HCT116 (cell line): ENCODE results near the gene PTPRA. TPM values are rescaled to one million over a fixed set of nuclear protein-coding genes. Genes with fewer than 3 reads are reported as not detected.

Experiments
- ATAC-seq: fragments of 200-7000 bp; cut with Tn5 transposase; 2 replicates; pipeline ENCODE4 v1.9.1; 2020; ENCODE audit warnings: mild to moderate bottlenecking, moderate library complexity
- BruUV-seq: library from RNA; stranded (reverse); fragments of 400-500 nt; replicated peaks from 2 replicates; lab custom pipeline; 2021; lab: Mats Ljungman, UMichigan
- CTCF ChIA-PET: fragments of 300-600 bp; sonication (Branson Sonifier 250); formaldehyde crosslinking; loops from one replicate; lab custom pipeline; 2021; ENCODE audit warnings: antibody characterized with exemption; lab: Charles Lee
- POLR2A ChIA-PET: fragments of 300-600, 350-600 bp; sonication (Branson Sonifier 250); formaldehyde crosslinking; loops from one replicate; lab custom pipeline; 2021; ENCODE audit warnings: antibody characterized with exemption; lab: Charles Lee
- RAD21 ChIA-PET, 2 experiments: fragments of 300-600 bp; sonication (Branson Sonifier 250); formaldehyde crosslinking; loops; one replicate each; lab custom pipeline; 2023; ENCODE audit warnings: low total read pairs in 2 of 2; ENCODE audit not compliant: uncharacterized antibody in 2 of 2, unreplicated experiment in 2 of 2, low non-redundant PET in 1 of 2; lab: Charles Lee
- DNase-seq: peaks from one replicate; pipeline ENCODE4 v3.0.0-alpha.2; 2010; ENCODE audit warnings: low read depth, low spot score
- H2AFZ ChIP-seq: fragments of 200-600 bp; shearing (Covaris generic), sonication (generic); 2 replicates; pipeline ENCODE4 v1.6.1; 2017; ENCODE audit warnings: low read depth, mixed run types, mixed read lengths, antibody characterized with exemption, low read length; ENCODE audit not compliant: poor library complexity, severe bottlenecking
- H3K27ac ChIP-seq: 2 replicates; pipeline ENCODE4 v1.5.1; 2012; ENCODE audit warnings: low read depth, low read length
- H3K27me3 ChIP-seq: fragments of 200-600 bp; sonication (generic); 2 replicates; pipeline ENCODE4 v1.6.1; 2016; ENCODE audit warnings: mixed run types, low read length, mixed read lengths; ENCODE audit not compliant: insufficient read depth
- H3K36me3 ChIP-seq, 2 experiments: fragments of 200-500 bp in 1 of 2; fragments of 200-600 bp in 1 of 2; sonication (Bioruptor generic) in 1 of 2; sonication (generic) in 1 of 2; 2 replicates each; pipeline versions ENCODE4 v1.5.1 to v1.6.1; 2014 to 2016; ENCODE audit warnings: low read length in 2 of 2, inconsistent platforms in 1 of 2, mixed read lengths in 1 of 2, mixed run types in 1 of 2; ENCODE audit not compliant: insufficient read depth in 2 of 2, control insufficient read depth in 1 of 2
- H3K4me1 ChIP-seq, 2 experiments: fragments of 200-600 bp in 1 of 2; sonication (generic) in 1 of 2; 2 replicates each; pipeline versions ENCODE4 v1.5.1 to v1.6.1; 2012 to 2017; ENCODE audit warnings: low read length in 2 of 2, inconsistent platforms in 1 of 2, mild to moderate bottlenecking in 1 of 2, mixed read lengths in 1 of 2, mixed run types in 1 of 2, moderate library complexity in 1 of 2; ENCODE audit not compliant: insufficient read depth in 2 of 2, control insufficient read depth in 1 of 2
- H3K4me2 ChIP-seq: fragments of 200-600 bp; sonication (generic); 2 replicates; pipeline ENCODE4 v1.6.1; 2017; ENCODE audit warnings: mixed run types, low read length, mixed read lengths
- H3K4me3 ChIP-seq, 2 experiments: fragments of 200-600 bp in 1 of 2; sonication (generic) in 1 of 2; replicated peaks in 1 of 2; 2 replicates each; pipeline ENCODE4 v1.5.1; 2011 to 2016; ENCODE audit warnings: low read length in 2 of 2, control low read depth in 1 of 2, low read depth in 1 of 2, mild to moderate bottlenecking in 1 of 2, mixed read lengths in 1 of 2, mixed run types in 1 of 2
- H3K79me2 ChIP-seq: fragments of 200-600 bp; sonication (generic); 2 replicates; pipeline ENCODE4 v1.6.1; 2017; ENCODE audit warnings: mild to moderate bottlenecking, mixed run types, low read length, moderate library complexity, mixed read lengths; ENCODE audit not compliant: insufficient read depth
- H3K9ac ChIP-seq: fragments of 200-600 bp; sonication (generic); 2 replicates; pipeline ENCODE4 v1.6.1; 2016; ENCODE audit warnings: low read length, mixed read lengths
- H3K9me2 ChIP-seq: fragments of 200-600 bp; sonication (generic), shearing (Covaris generic); 2 replicates; pipeline ENCODE4 v1.6.1; 2017; ENCODE audit warnings: mixed run types, mild to moderate bottlenecking, moderate library complexity; ENCODE audit not compliant: insufficient read depth
- H3K9me3 ChIP-seq, 2 experiments: fragments of 200-500 bp in 1 of 2; fragments of 200-600 bp in 1 of 2; sonication (Bioruptor generic) in 1 of 2; sonication (generic) in 1 of 2; 2 replicates each; pipeline ENCODE4 v1.6.1; 2014 to 2017; ENCODE audit warnings: low read length in 2 of 2, mixed read lengths in 2 of 2, inconsistent platforms in 1 of 2, low read depth in 1 of 2, mild to moderate bottlenecking in 1 of 2, mixed run types in 1 of 2, moderate library complexity in 1 of 2; ENCODE audit not compliant: control insufficient read depth in 1 of 2, insufficient read depth in 1 of 2
- H4K20me1 ChIP-seq: fragments of 200-600 bp; sonication (generic), shearing (Covaris generic); 2 replicates; pipeline ENCODE4 v1.6.1; 2017; ENCODE audit warnings: mixed run types, mild to moderate bottlenecking, moderate library complexity; ENCODE audit not compliant: insufficient read depth
- EGR1 ChIP-seq: IDR thresholded peaks from 2 replicates; pipeline ENCODE4 v1.6.1; 2012; ENCODE audit warnings: low read depth
- EZH2 ChIP-seq: fragments of 200-600 bp; sonication (generic); IDR thresholded peaks from 2 replicates; pipeline ENCODE4 v1.6.1; 2017; ENCODE audit warnings: antibody characterized with exemption, mixed run types
- FOSL1 ChIP-seq: IDR thresholded peaks from 2 replicates; pipeline ENCODE4 v1.6.1; 2012; ENCODE audit warnings: low read depth
- MAX ChIP-seq: IDR thresholded peaks from 2 replicates; pipeline ENCODE4 v1.6.1; 2012
- POLR2AphosphoS5 ChIP-seq: IDR thresholded peaks from 2 replicates; pipeline ENCODE4 v1.6.1; 2011; ENCODE audit warnings: mild to moderate bottlenecking, low read depth, low read length, moderate library complexity
- RAD21 ChIP-seq: IDR thresholded peaks from 2 replicates; pipeline ENCODE4 v1.6.1; 2012; ENCODE audit warnings: low read depth, mild to moderate bottlenecking
- REST ChIP-seq: IDR thresholded peaks from 2 replicates; pipeline ENCODE4 v1.6.1; 2012; ENCODE audit warnings: low read depth
- SIN3A ChIP-seq: IDR thresholded peaks from 2 replicates; pipeline ENCODE4 v1.6.1; 2012; ENCODE audit warnings: low read depth
- TCF7L2 ChIP-seq: IDR thresholded peaks from 2 replicates; pipeline ENCODE4 v1.7.0; 2011; ENCODE audit warnings: borderline replicate concordance, inconsistent platforms; ENCODE audit not compliant: insufficient read depth, insufficient read length; ENCODE audit errors: extremely low read depth
- ZFX ChIP-seq: fragments of 450-650 bp; IDR thresholded peaks from 2 replicates; pipeline ENCODE4 v1.6.1; 2017
- intact Hi-C: fragments of 100-400 bp; cut with micrococcal nuclease; formaldehyde crosslinking; loops from 2 replicates; pipeline ENCODE4 v1.10.0; 2022
- total RNA-seq: library from RNA; stranded (reverse); gene quantifications from one replicate; pipeline ENCODE4 v1.2.1, GENCODE V29; 2021; ENCODE audit not compliant: unreplicated experiment
- TF ChIP-seq, protein P1 (sequence below), 3 experiments: fragments of 200-600 bp in 1 of 3; sonication (generic) in 1 of 3; IDR thresholded peaks in 2 of 3; conservative IDR thresholded peaks in 1 of 3; 2 replicates each; pipeline ENCODE4 v1.5.1; 2012 to 2017; ENCODE audit warnings: low read depth in 2 of 3, low read length in 2 of 3, antibody characterized with exemption in 1 of 3, borderline replicate concordance in 1 of 3, control low read depth in 1 of 3, mild to moderate bottlenecking in 1 of 3, mixed read lengths in 1 of 3, mixed run types in 1 of 3, moderate library complexity in 1 of 3; ENCODE audit not compliant: insufficient read depth in 1 of 3

Gene PTPRA
- total RNA-seq, 1 experiment from 2014 or later: 44.6 TPM

GRCh38 chr20:3011752-3012151 lies 138.5 kb downstream of the PTPRA start:
- Histone ChIP-seq H4K20me1 (no peaks in the 10 kb centered on the region), H3K79me2 (no peaks in the 10 kb centered on the region), H3K4me1 (peaks cover 6 to 10% of the 10 kb centered on the region in 2 experiments), H3K9ac (no peak overlapping the region), H3K27me3 (no peaks in the 10 kb centered on the region), H3K9me3 (no peaks in the 10 kb centered on the region), H3K27ac (no peak overlapping the region), H3K9me2 (no peaks in the 10 kb centered on the region), H2AFZ (no peak overlapping the region), H3K4me3 (no peak overlapping the region), H3K36me3 (peaks cover 4 to 14% of the 10 kb centered on the region in 2 experiments; a peak in 2 of 4 replicates), H3K4me2 (no peak overlapping the region)
- intact Hi-C loops: no loop called here
- TF ChIP-seq EZH2 (no peak), MAX (no peak), TCF7L2 (no peak), ZFX (no peak), FOSL1 (no peak), SIN3A (no peak), RAD21 (no peak), POLR2AphosphoS5 (no peak), REST (no peak), EGR1 (no peak)
- TF ChIP-seq, protein P1, sequence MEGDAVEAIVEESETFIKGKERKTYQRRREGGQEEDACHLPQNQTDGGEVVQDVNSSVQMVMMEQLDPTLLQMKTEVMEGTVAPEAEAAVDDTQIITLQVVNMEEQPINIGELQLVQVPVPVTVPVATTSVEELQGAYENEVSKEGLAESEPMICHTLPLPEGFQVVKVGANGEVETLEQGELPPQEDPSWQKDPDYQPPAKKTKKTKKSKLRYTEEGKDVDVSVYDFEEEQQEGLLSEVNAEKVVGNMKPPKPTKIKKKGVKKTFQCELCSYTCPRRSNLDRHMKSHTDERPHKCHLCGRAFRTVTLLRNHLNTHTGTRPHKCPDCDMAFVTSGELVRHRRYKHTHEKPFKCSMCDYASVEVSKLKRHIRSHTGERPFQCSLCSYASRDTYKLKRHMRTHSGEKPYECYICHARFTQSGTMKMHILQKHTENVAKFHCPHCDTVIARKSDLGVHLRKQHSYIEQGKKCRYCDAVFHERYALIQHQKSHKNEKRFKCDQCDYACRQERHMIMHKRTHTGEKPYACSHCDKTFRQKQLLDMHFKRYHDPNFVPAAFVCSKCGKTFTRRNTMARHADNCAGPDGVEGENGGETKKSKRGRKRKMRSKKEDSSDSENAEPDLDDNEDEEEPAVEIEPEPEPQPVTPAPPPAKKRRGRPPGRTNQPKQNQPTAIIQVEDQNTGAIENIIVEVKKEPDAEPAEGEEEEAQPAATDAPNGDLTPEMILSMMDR (IDR thresholded peaks at IDR 0.05 in 2 of 3, conservative IDR thresholded peaks at IDR 0.05 in 1 of 3; ENCODE audit: borderline replicate concordance in 1 of 3, insufficient read depth in 1 of 3, low read depth in 2 of 3, low read length in 2 of 3): no peak
- no TSS peak for BruUV-seq
- POLR2A ChIA-PET: no interaction called here
- ATAC-seq (no peak), DNase-seq (no peak)
- CTCF ChIA-PET: no interaction called here
- RAD21 ChIA-PET: no interaction called here
